ENCODE results near the gene SMIM35.

Gene SMIM35

GRCh38 chr11:118091690-118092089 lies 4.9 kb upstream of the SMIM35 start:
- no peak overlapping the region for H3K27ac ChIP-seq

GRCh38 chr11:118090545-118091162 lies 3.9 kb upstream of the SMIM35 start:
- Histone ChIP-seq H3K27ac (no peak overlapping the region), H3K27me3 (ENCODE audit: insufficient read depth, low read depth, severe bottlenecking) (no peaks in the 10 kb centered on the region), H3K36me3 (no peaks in the 10 kb centered on the region), H3K9me3 (ENCODE audit: severe bottlenecking) (peaks cover 15% of the 10 kb centered on the region), H3K4me3 (ENCODE audit: low read depth, low read length) (no peak overlapping the region)
- TF ChIP-seq CTCF (IDR thresholded peaks at IDR 0.05; ENCODE audit: low read depth, low read length), result no peak
- DNase-seq, result no peak

More at GRCh38 chr11:118091690-118092089, 4.9 kb upstream of the SMIM35 start:
- no peak for TF ChIP-seq CTCF (IDR thresholded peaks at IDR 0.05; ENCODE audit: low read depth, low read length)
- Histone ChIP-seq H3K9me3 (ENCODE audit: severe bottlenecking) (peaks cover 15% of the 10 kb centered on the region), H3K4me3 (ENCODE audit: low read depth, low read length) (no peak overlapping the region), H3K27me3 (ENCODE audit: insufficient read depth, low read depth, severe bottlenecking) (no peaks in the 10 kb centered on the region), H3K36me3 (no peaks in the 10 kb centered on the region)
- DNase-seq, result no peak

GRCh38 chr11:118088531-118088930 lies 1.8 kb upstream of the SMIM35 start:
- Histone ChIP-seq H3K36me3 (no peaks in the 10 kb centered on the region), H3K9me3 (ENCODE audit: severe bottlenecking) (peaks cover 15% of the 10 kb centered on the region), H3K4me3 (ENCODE audit: low read depth, low read length) (no peak overlapping the region), H3K27me3 (ENCODE audit: insufficient read depth, low read depth, severe bottlenecking) (no peaks in the 10 kb centered on the region), H3K27ac (no peak overlapping the region)
- no peak for DNase-seq
- TF ChIP-seq CTCF (IDR thresholded peaks at IDR 0.05; ENCODE audit: low read depth, low read length), result no peak

GRCh38 chr11:118087931-118088330 lies 1.2 kb upstream of the SMIM35 start:
- H3K27me3 ChIP-seq (ENCODE audit: insufficient read depth, low read depth, severe bottlenecking), result no peaks in the 10 kb centered on the region
- no peak for TF ChIP-seq CTCF (IDR thresholded peaks at IDR 0.05; ENCODE audit: low read depth, low read length)
- no peak for DNase-seq
- H3K4me3 ChIP-seq (ENCODE audit: low read depth, low read length), result no peak overlapping the region
- no peak overlapping the region for H3K27ac ChIP-seq
- H3K9me3 ChIP-seq (ENCODE audit: severe bottlenecking), result peaks cover 15% of the 10 kb centered on the region
- no peaks in the 10 kb centered on the region for H3K36me3 ChIP-seq

- no peak overlapping the region for H3K27ac ChIP-seq
- H3K27me3 ChIP-seq (ENCODE audit: insufficient read depth, low read depth, severe bottlenecking), result no peaks in the 10 kb centered on the region
- peaks cover 15% of the 10 kb centered on the region for H3K9me3 ChIP-seq (ENCODE audit: severe bottlenecking)
- no peak for DNase-seq
- no peaks in the 10 kb centered on the region for H3K36me3 ChIP-seq
- no peak for TF ChIP-seq CTCF (IDR thresholded peaks at IDR 0.05; ENCODE audit: low read depth, low read length)
- no peak overlapping the region for H3K4me3 ChIP-seq (ENCODE audit: low read depth, low read length)
Observed at GRCh38 chr11:118084656-118085055, 2.1 kb downstream of the SMIM35 start.

- H3K36me3 ChIP-seq, result no peaks in the 10 kb centered on the region
- no peak overlapping the region for H3K4me3 ChIP-seq (ENCODE audit: low read depth, low read length)
- no peak overlapping the region for H3K27ac ChIP-seq
- no peak for DNase-seq
- peaks cover 15% of the 10 kb centered on the region for H3K9me3 ChIP-seq (ENCODE audit: severe bottlenecking)
- no peak for TF ChIP-seq CTCF (IDR thresholded peaks at IDR 0.05; ENCODE audit: low read depth, low read length)
- H3K27me3 ChIP-seq (ENCODE audit: insufficient read depth, low read depth, severe bottlenecking), result no peaks in the 10 kb centered on the region
Observed at GRCh38 chr11:118084247-118084646, 2.5 kb downstream of the SMIM35 start.

Measured in WERI-Rb-1 (cell line).